ENCODE results near the gene FAM241B.
A peak's percentile ranks its signal among the peaks of the same experiment; 100 is the strongest.

Gene FAM241B

DNA sequence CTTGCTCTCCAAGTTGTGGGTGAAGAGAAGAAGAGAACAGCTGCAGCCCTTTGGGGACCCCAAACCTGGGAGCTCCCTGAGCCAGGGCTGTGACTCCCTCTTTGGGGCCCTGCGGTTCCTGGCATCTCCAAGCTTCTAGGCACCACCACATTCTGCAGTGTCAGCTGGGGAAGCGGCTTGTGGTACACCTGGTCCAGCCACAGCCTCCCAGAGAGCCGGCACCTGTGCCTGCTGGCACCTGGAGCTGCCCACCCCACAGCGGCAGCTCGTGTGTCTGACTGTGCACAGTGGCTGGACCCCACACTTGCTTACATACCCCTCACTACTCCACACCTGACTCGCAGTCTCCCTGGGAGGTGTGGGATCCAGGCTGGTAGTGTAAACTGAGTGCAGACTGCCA, 23.5 kb downstream of the FAM241B start:
- Histone ChIP-seq H2BK5ac (ENCODE audit: low read length) (no peak overlapping the region), H3K9ac (ENCODE audit: low read length) (no peak overlapping the region), H2AK5ac (ENCODE audit: low read length) (no peak overlapping the region), H3K18ac (ENCODE audit: low read length) (no peak overlapping the region), H3K4me3 (ENCODE audit: low read length) (no peak overlapping the region), H3K79me2 (ENCODE audit: control insufficient read depth, insufficient read depth, low read length) (no peaks in the 10 kb centered on the region), H3K27ac (ENCODE audit: low read depth, low read length) (no peak overlapping the region), H3K79me1 (ENCODE audit: low read length) (no peaks in the 10 kb centered on the region), H3K23ac (ENCODE audit: low read length) (no peak overlapping the region), H2BK120ac (ENCODE audit: low read depth, low read length) (no peak overlapping the region), H4K8ac (ENCODE audit: low read depth, low read length) (no peak overlapping the region), H3K4me1 (ENCODE audit: control insufficient read depth, low read depth, low read length) (peaks cover 2% of the 10 kb centered on the region), H3K4me2 (ENCODE audit: low read length) (no peak overlapping the region), H3K56ac (ENCODE audit: low read length) (no peak overlapping the region), H3K4ac (ENCODE audit: low read depth, low read length) (no peak overlapping the region), H3K36me3 (ENCODE audit: control insufficient read depth, insufficient read depth, low read length) (no peaks in the 10 kb centered on the region), H4K5ac (ENCODE audit: low read length) (no peak overlapping the region), H3K27me3 (ENCODE audit: insufficient read depth, low read length, poor library complexity) (no peaks in the 10 kb centered on the region), H2BK15ac (replicated peaks; ENCODE audit: low read depth) (no peak overlapping the region)
- no CpG with 5 or more reads among the region's 6 CpGs for WGBS (ENCODE audit: extremely low coverage, insufficient coverage, low lambda C conversion rate)
- DNase-seq, result no peak

DNA sequence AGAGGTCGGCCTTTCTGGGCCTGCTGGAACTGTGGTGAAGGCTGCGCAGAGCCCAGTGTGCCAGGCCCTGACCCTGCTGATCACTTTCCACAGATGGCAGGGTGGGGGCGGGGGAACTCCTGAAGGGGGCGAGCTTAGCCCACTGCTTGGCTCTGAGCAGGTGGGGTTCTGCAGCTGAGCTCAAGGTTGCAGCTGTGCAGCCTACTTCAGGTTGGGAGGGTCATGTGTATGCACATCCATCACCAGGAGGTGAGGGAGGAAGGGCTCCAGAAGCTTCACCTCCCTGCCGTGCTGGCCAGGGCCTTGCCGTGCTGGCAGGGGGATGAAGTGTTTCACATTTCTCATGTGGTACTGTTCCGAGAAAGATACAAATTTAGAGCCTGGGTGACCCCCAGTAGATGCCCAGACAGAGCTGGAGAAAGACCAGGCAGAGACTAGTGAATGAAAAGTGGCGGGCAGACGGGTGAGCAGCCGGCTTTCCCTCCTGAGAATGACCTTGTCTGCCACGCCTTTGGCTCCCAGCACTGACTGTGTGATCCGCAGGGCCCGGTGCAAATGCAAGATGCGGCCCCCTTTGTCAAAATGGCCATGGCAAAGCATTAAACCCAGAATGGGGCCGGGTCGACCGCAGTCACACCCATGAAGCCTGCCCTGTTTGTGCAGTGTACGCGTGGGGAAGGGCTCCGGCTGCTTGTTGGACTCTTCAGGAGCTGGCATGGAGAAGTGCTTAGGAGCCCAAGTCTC, 25.2 kb downstream of the FAM241B start:
- H3K4me2 ChIP-seq (ENCODE audit: low read length), result no peak overlapping the region
- no peak overlapping the region for H2AK5ac ChIP-seq (ENCODE audit: low read length)
- H2BK15ac ChIP-seq (replicated peaks; ENCODE audit: low read depth), result no peak overlapping the region
- no peak overlapping the region for H3K18ac ChIP-seq (ENCODE audit: low read length)
- H3K79me1 ChIP-seq (ENCODE audit: low read length), result no peaks in the 10 kb centered on the region
- H3K27ac ChIP-seq (ENCODE audit: low read depth, low read length), result no peak overlapping the region
- H3K4me3 ChIP-seq (ENCODE audit: low read length), result no peak overlapping the region
- no peak overlapping the region for H4K5ac ChIP-seq (ENCODE audit: low read length)
- H3K79me2 ChIP-seq (ENCODE audit: control insufficient read depth, insufficient read depth, low read length), result no peaks in the 10 kb centered on the region
- no peaks in the 10 kb centered on the region for H3K36me3 ChIP-seq (ENCODE audit: control insufficient read depth, insufficient read depth, low read length)
- no peak overlapping the region for H3K9ac ChIP-seq (ENCODE audit: low read length)
- H3K56ac ChIP-seq (ENCODE audit: low read length), result no peak overlapping the region
- no peak overlapping the region for H2BK5ac ChIP-seq (ENCODE audit: low read length)
- H4K8ac ChIP-seq (ENCODE audit: low read depth, low read length), result no peak overlapping the region
- no peak for DNase-seq
- H3K4me1 ChIP-seq (ENCODE audit: control insufficient read depth, low read depth, low read length), result peaks cover 2% of the 10 kb centered on the region
- no peak overlapping the region for H3K4ac ChIP-seq (ENCODE audit: low read depth, low read length)
- H2BK120ac ChIP-seq (ENCODE audit: low read depth, low read length), result no peak overlapping the region
- H3K23ac ChIP-seq (ENCODE audit: low read length), result no peak overlapping the region
- no peaks in the 10 kb centered on the region for H3K27me3 ChIP-seq (ENCODE audit: insufficient read depth, low read length, poor library complexity)
- WGBS (ENCODE audit: extremely low coverage, insufficient coverage, low lambda C conversion rate), result no CpG with 5 or more reads among the region's 20 CpGs

DNA sequence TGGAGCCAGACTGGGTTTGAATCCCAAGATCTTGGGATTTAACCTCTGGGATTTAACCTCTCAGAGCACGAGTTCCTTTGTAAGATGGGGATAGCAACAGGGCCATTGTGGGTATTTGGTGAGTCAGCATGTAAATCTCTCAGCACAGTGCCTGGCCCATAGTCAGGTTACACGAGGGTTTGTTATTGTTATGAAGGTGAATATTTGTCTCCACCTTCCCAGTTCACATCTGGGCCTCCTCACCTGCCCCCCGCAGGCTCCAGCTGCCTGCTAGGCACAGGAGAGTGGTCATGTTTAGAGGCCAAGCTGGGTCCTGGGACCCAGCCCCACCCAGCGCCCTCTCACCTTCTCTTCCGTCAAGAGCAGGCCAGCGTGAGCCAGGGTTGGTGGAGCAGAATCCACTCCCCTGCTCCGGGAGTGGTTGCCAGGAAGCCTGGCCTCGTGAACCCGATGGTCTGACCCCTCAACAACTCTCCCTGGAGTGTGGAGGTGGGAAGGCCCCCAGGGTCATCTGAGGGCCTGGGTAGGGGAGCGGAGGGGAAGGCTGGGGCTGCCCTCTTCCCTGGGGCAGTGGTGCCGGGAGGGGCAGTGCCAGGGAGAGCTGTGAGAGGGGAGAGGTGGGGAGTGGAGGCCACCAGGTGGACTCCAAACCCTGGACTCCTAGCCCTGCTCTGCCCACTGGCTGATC, 26.0 kb downstream of the FAM241B start:
- no peaks in the 10 kb centered on the region for H3K36me3 ChIP-seq (ENCODE audit: control insufficient read depth, insufficient read depth, low read length)
- DNase-seq, result peak; percentile 51
- peak overlapping the region; percentile 22 for H3K56ac ChIP-seq (ENCODE audit: low read length)
- H3K23ac ChIP-seq (ENCODE audit: low read length), result peak overlapping the region; percentile 45
- no CpG with 5 or more reads among the region's 11 CpGs for WGBS (ENCODE audit: extremely low coverage, insufficient coverage, low lambda C conversion rate)
- H3K4me1 ChIP-seq (ENCODE audit: control insufficient read depth, low read depth, low read length), result peaks cover 2% of the 10 kb centered on the region
- H3K79me2 ChIP-seq (ENCODE audit: control insufficient read depth, insufficient read depth, low read length), result no peaks in the 10 kb centered on the region
- no peak overlapping the region for H3K18ac ChIP-seq (ENCODE audit: low read length)
- no peak overlapping the region for H2BK5ac ChIP-seq (ENCODE audit: low read length)
- no peak overlapping the region for H3K27ac ChIP-seq (ENCODE audit: low read depth, low read length)
- H3K4ac ChIP-seq (ENCODE audit: low read depth, low read length), result no peak overlapping the region
- H4K5ac ChIP-seq (ENCODE audit: low read length), result no peak overlapping the region
- H2BK15ac ChIP-seq (replicated peaks; ENCODE audit: low read depth), result no peak overlapping the region
- no peaks in the 10 kb centered on the region for H3K79me1 ChIP-seq (ENCODE audit: low read length)
- H3K4me3 ChIP-seq (ENCODE audit: low read length), result no peak overlapping the region
- H4K8ac ChIP-seq (ENCODE audit: low read depth, low read length), result no peak overlapping the region
- no peak overlapping the region for H3K4me2 ChIP-seq (ENCODE audit: low read length)
- no peak overlapping the region for H2BK120ac ChIP-seq (ENCODE audit: low read depth, low read length)
- H3K9ac ChIP-seq (ENCODE audit: low read length), result no peak overlapping the region
- H3K27me3 ChIP-seq (ENCODE audit: insufficient read depth, low read length, poor library complexity), result no peaks in the 10 kb centered on the region
- no peak overlapping the region for H2AK5ac ChIP-seq (ENCODE audit: low read length)

DNA sequence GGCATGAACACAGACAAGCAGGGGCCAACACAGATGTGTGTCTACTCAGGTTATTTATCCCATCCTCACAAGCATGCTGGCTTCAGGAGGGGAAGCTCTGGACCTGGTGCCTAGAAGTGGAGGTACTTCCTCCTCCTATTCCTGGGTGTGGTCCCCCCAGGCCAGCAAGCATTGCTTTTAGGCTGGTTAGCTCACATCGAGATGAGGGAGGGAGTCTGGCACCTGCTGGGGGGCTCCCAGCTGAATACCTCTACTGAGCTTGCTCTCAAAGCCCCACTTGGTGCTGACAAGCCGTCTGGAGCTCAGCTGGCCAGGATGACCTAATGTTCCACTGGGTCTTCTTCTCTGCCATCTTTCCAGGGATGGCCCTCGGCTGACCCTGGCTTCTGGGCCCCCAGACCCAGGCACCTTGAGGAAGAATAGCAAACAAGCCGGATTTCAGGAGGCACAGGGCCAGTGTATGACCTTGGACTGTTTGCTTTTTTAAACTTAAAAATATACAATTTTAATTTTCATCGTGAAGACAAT, 26.8 kb downstream of the FAM241B start:
- Histone ChIP-seq H3K4me3 (ENCODE audit: low read length) (no peak overlapping the region), H3K27me3 (ENCODE audit: insufficient read depth, low read length, poor library complexity) (no peaks in the 10 kb centered on the region), H3K9ac (ENCODE audit: low read length) (no peak overlapping the region), H4K5ac (ENCODE audit: low read length) (no peak overlapping the region), H3K36me3 (ENCODE audit: control insufficient read depth, insufficient read depth, low read length) (no peaks in the 10 kb centered on the region), H3K4ac (ENCODE audit: low read depth, low read length) (no peak overlapping the region), H4K8ac (ENCODE audit: low read depth, low read length) (no peak overlapping the region), H3K4me1 (ENCODE audit: control insufficient read depth, low read depth, low read length) (peaks cover 2% of the 10 kb centered on the region), H2BK120ac (ENCODE audit: low read depth, low read length) (no peak overlapping the region), H2BK15ac (replicated peaks; ENCODE audit: low read depth) (no peak overlapping the region), H3K18ac (ENCODE audit: low read length) (no peak overlapping the region), H3K4me2 (ENCODE audit: low read length) (no peak overlapping the region), H2BK5ac (ENCODE audit: low read length) (no peak overlapping the region), H3K23ac (ENCODE audit: low read length) (no peak overlapping the region), H2AK5ac (ENCODE audit: low read length) (no peak overlapping the region), H3K79me1 (ENCODE audit: low read length) (no peaks in the 10 kb centered on the region), H3K79me2 (ENCODE audit: control insufficient read depth, insufficient read depth, low read length) (no peaks in the 10 kb centered on the region), H3K27ac (ENCODE audit: low read depth, low read length) (no peak overlapping the region), H3K56ac (ENCODE audit: low read length) (no peak overlapping the region)
- WGBS (ENCODE audit: extremely low coverage, insufficient coverage, low lambda C conversion rate), result no CpG with 5 or more reads among the region's 5 CpGs
- peak; percentile 85 for DNase-seq

DNA sequence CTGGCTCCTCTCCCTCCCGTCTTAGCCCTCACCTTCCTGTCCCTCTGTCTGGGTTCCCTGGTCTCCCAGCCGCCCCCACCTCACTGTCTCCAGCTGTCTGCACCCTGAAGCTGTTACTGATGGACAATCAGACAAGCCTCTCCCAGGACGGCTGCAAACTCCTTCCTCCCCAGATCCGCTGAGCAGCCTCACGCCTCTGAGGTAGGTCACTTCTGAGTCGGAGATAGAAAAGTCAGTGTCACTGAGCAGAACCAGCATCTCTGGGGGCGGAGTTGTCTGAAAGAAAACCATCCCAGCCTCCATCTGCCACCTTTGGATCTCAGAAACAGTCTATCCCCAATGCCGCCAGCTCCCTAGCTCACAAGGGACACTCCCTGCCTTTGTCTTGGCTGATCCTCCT, 27.4 kb downstream of the FAM241B start:
- Histone ChIP-seq H2BK15ac (replicated peaks; ENCODE audit: low read depth) (no peak overlapping the region), H2AK5ac (ENCODE audit: low read length) (no peak overlapping the region), H3K79me2 (ENCODE audit: control insufficient read depth, insufficient read depth, low read length) (no peaks in the 10 kb centered on the region), H4K5ac (ENCODE audit: low read length) (no peak overlapping the region), H3K4me3 (ENCODE audit: low read length) (no peak overlapping the region), H3K56ac (ENCODE audit: low read length) (no peak overlapping the region), H2BK120ac (ENCODE audit: low read depth, low read length) (no peak overlapping the region), H3K27me3 (ENCODE audit: insufficient read depth, low read length, poor library complexity) (no peaks in the 10 kb centered on the region), H4K8ac (ENCODE audit: low read depth, low read length) (no peak overlapping the region), H3K23ac (ENCODE audit: low read length) (no peak overlapping the region), H3K27ac (ENCODE audit: low read depth, low read length) (no peak overlapping the region), H3K4ac (ENCODE audit: low read depth, low read length) (no peak overlapping the region), H3K18ac (ENCODE audit: low read length) (no peak overlapping the region), H3K36me3 (ENCODE audit: control insufficient read depth, insufficient read depth, low read length) (no peaks in the 10 kb centered on the region), H2BK5ac (ENCODE audit: low read length) (no peak overlapping the region), H3K9ac (ENCODE audit: low read length) (no peak overlapping the region), H3K4me1 (ENCODE audit: control insufficient read depth, low read depth, low read length) (peaks cover 2% of the 10 kb centered on the region), H3K79me1 (ENCODE audit: low read length) (no peaks in the 10 kb centered on the region), H3K4me2 (ENCODE audit: low read length) (no peak overlapping the region)
- WGBS (ENCODE audit: extremely low coverage, insufficient coverage, low lambda C conversion rate), result no CpG with 5 or more reads among the region's 8 CpGs
- DNase-seq, result peak; percentile 38

All from mesendoderm (in vitro differentiated cells).